ENCODE results near the gene TMEM19.
A peak's percentile ranks its signal among the peaks of the same experiment; 100 is the strongest.
"Not testable (repeated sequence)": the region's sequence is repeated elsewhere in the genome, so short reads cannot be mapped to it uniquely, and the experiment has no call there.

TMEM19 gene

GRCh38 chr12:71684081-71684480 is 1.8 kb upstream of the TMEM19 start:
- H3F3A ChIP-seq (ENCODE audit: control insufficient read depth, insufficient read depth): peaks cover 38% of the 10 kb centered on the region
- H3K27me3 ChIP-seq (ENCODE audit: control insufficient read depth, low read length): no peaks in the 10 kb centered on the region
- peak overlapping the region; percentile 89 for H3K4me2 ChIP-seq (ENCODE audit: low read length)
- H3K9me2 ChIP-seq (replicated peaks; ENCODE audit: control insufficient read depth, low read length): no peaks in the 10 kb centered on the region
- no peak overlapping the region for H3K4me3 ChIP-seq (ENCODE audit: low read length)
- no peak overlapping the region for H3K27ac ChIP-seq (ENCODE audit: low read depth, low read length)
- TF ChIP-seq CTCF (IDR thresholded peaks at IDR 0.05; ENCODE audit: low read depth, low read length, poor library complexity, severe bottlenecking): no peak
- no peak for TF ChIP-seq EZH2phosphoT487 (IDR thresholded peaks at IDR 0.05; ENCODE audit: borderline replicate concordance, low read length)
- H3K79me2 ChIP-seq (ENCODE audit: control insufficient read depth, low read length): peaks cover 26% of the 10 kb centered on the region
- H3K36me3 ChIP-seq (ENCODE audit: control insufficient read depth, low read length): peaks cover 4% of the 10 kb centered on the region; the same call in 1 of the 2 replicates
- no peaks in the 10 kb centered on the region for H4K20me1 ChIP-seq (ENCODE audit: control insufficient read depth, insufficient read depth, low read depth, low read length)
- peaks cover 62% of the 10 kb centered on the region for H3K4me1 ChIP-seq (ENCODE audit: control insufficient read depth, low read length)
- no peaks in the 10 kb centered on the region for H3K9me3 ChIP-seq (ENCODE audit: control insufficient read depth, insufficient read depth, low read length)

- H3K4me1 ChIP-seq (ENCODE audit: control insufficient read depth, low read length): peaks cover 62% of the 10 kb centered on the region
- peak overlapping the region; percentile 81 for H3K4me3 ChIP-seq (ENCODE audit: low read length)
- H3K27me3 ChIP-seq (ENCODE audit: control insufficient read depth, low read length): no peaks in the 10 kb centered on the region
- no peaks in the 10 kb centered on the region for H3K9me2 ChIP-seq (replicated peaks; ENCODE audit: control insufficient read depth, low read length)
- TF ChIP-seq CTCF (IDR thresholded peaks at IDR 0.05; ENCODE audit: low read depth, low read length, poor library complexity, severe bottlenecking) (no peak), EZH2phosphoT487 (IDR thresholded peaks at IDR 0.05; ENCODE audit: borderline replicate concordance, low read length) (no peak)
- H4K20me1 ChIP-seq (ENCODE audit: control insufficient read depth, insufficient read depth, low read depth, low read length): no peaks in the 10 kb centered on the region
- H3F3A ChIP-seq (ENCODE audit: control insufficient read depth, insufficient read depth): peaks cover 39% of the 10 kb centered on the region
- H3K9me3 ChIP-seq (ENCODE audit: control insufficient read depth, insufficient read depth, low read length): no peaks in the 10 kb centered on the region
- peaks cover 16% of the 10 kb centered on the region for H3K36me3 ChIP-seq (ENCODE audit: control insufficient read depth, low read length)
- peaks cover 39% of the 10 kb centered on the region for H3K79me2 ChIP-seq (ENCODE audit: control insufficient read depth, low read length)
- H3K27ac ChIP-seq (ENCODE audit: low read depth, low read length): peak overlapping the region; percentile 98
- peak overlapping the region; percentile 89 for H3K4me2 ChIP-seq (ENCODE audit: low read length)
These were observed 473 bp upstream of the TMEM19 start for GRCh38 chr12:71685312-71685906.

- peaks cover 40% of the 10 kb centered on the region for H3F3A ChIP-seq (ENCODE audit: control insufficient read depth, insufficient read depth)
- H3K4me3 ChIP-seq (ENCODE audit: low read length): peak overlapping the region; percentile 81
- peaks cover 67% of the 10 kb centered on the region for H3K4me1 ChIP-seq (ENCODE audit: control insufficient read depth, low read length)
- no peak for TF ChIP-seq EZH2phosphoT487 (IDR thresholded peaks at IDR 0.05; ENCODE audit: borderline replicate concordance, low read length)
- no peak for TF ChIP-seq CTCF (IDR thresholded peaks at IDR 0.05; ENCODE audit: low read depth, low read length, poor library complexity, severe bottlenecking)
- H3K27me3 ChIP-seq (ENCODE audit: control insufficient read depth, low read length): no peaks in the 10 kb centered on the region
- no peaks in the 10 kb centered on the region for H3K9me3 ChIP-seq (ENCODE audit: control insufficient read depth, insufficient read depth, low read length)
- no peaks in the 10 kb centered on the region for H4K20me1 ChIP-seq (ENCODE audit: control insufficient read depth, insufficient read depth, low read depth, low read length)
- H3K79me2 ChIP-seq (ENCODE audit: control insufficient read depth, low read length): peaks cover 51% of the 10 kb centered on the region
- H3K36me3 ChIP-seq (ENCODE audit: control insufficient read depth, low read length): peaks cover 22% of the 10 kb centered on the region
- H3K4me2 ChIP-seq (ENCODE audit: low read length): peak overlapping the region; percentile 89
- no peaks in the 10 kb centered on the region for H3K9me2 ChIP-seq (replicated peaks; ENCODE audit: control insufficient read depth, low read length)
- peak overlapping the region; percentile 98 for H3K27ac ChIP-seq (ENCODE audit: low read depth, low read length)
These were observed 760 bp downstream of the TMEM19 start for GRCh38 chr12:71686658-71687025.

- H3K4me3 ChIP-seq (ENCODE audit: low read length): peak overlapping the region; percentile 81
- H3F3A ChIP-seq (ENCODE audit: control insufficient read depth, insufficient read depth): peaks cover 40% of the 10 kb centered on the region
- H3K4me1 ChIP-seq (ENCODE audit: control insufficient read depth, low read length): peaks cover 69% of the 10 kb centered on the region
- H4K20me1 ChIP-seq (ENCODE audit: control insufficient read depth, insufficient read depth, low read depth, low read length); H3K9me3 ChIP-seq (ENCODE audit: control insufficient read depth, insufficient read depth, low read length); H3K9me2 ChIP-seq (replicated peaks; ENCODE audit: control insufficient read depth, low read length); H3K27me3 ChIP-seq (ENCODE audit: control insufficient read depth, low read length): not testable (repeated sequence)
- H3K27ac ChIP-seq (ENCODE audit: low read depth, low read length): peak overlapping the region; percentile 98
- H3K79me2 ChIP-seq (ENCODE audit: control insufficient read depth, low read length): peaks cover 56% of the 10 kb centered on the region
- H3K4me2 ChIP-seq (ENCODE audit: low read length): peak overlapping the region; percentile 89
- peaks cover 28% of the 10 kb centered on the region for H3K36me3 ChIP-seq (ENCODE audit: control insufficient read depth, low read length)
These were observed 1.3 kb downstream of the TMEM19 start for GRCh38 chr12:71687172-71687571.
